ENCODE measurements around the gene LPCAT4. TPM values are rescaled to one million over a fixed set of nuclear protein-coding genes. Genes with fewer than 3 reads are reported as not detected.

LPCAT4 gene
- total and polyA plus RNA-seq, 9 of the 15 experiments (the other 6 are each of a cell fraction or from before 2014, with no cell fraction given) = 7.3 to 34.3 (median 14.4) TPM

DNA sequence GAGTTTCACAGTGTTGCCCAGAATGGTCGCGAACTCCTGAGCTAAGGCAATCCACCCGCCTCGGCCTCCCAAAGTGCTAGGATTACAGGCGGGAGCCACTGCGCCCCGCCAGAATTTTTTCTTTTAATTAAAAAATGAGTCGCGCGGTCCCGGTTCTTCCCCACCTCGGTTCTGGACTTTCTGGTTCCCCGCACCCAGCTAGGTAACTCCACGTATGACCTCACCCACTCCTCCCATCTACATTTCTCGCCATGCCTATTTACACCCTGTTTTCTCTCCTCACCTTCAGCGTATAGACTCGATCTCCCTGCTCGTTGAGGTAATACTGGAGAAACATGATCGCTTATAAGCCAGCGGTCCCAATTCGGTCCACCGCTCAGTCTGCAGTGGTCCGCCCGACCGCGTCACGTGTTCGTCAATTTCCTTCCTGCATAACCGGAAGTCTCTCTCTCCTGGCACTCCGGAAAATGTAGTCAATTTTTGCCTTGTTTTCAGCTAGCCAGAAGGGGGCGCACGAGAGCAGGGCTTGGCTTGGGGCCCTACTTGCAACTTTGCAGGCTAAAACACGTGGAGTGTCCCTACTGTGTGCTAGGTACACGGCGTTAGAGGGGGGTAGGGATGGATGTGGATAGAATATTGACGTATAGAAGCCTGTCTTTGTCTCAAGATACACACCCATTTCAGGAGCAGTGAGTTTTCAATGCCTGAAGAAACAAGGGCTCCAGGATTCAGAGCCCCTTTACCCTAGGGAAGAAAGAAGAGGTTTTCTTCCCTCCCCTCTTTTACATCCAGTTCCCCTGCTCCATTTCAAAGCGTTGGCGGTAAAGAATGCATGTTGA, 24.0 kb downstream of the LPCAT4 start, which contains the start of the genes NOP10 and NUTM1 (continued):
- TF ChIP-seq ZNF121 (CRISPR knock-in tag; conservative IDR thresholded peaks at IDR 0.05) (no peak), NFE2L1 (tag; IDR thresholded peaks at IDR 0.05; ENCODE audit: borderline replicate concordance, low read depth) (no peak), FOXA3 (CRISPR knock-in tag; conservative IDR thresholded peaks at IDR 0.05 in 1 of 2, IDR thresholded peaks at IDR 0.05 in 1 of 2) (peak in 1 of 2 experiments; percentile 26; a peak in 1 of 4 replicates), DIDO1 (tag; IDR thresholded peaks at IDR 0.05; ENCODE audit: low read depth) (peak; percentile 76), TRIM24 (IDR thresholded peaks at IDR 0.05) (peak in 1 of 2 experiments; percentile 55; a peak in 3 of 4 replicates), LCOR (CRISPR knock-in tag; IDR thresholded peaks at IDR 0.05) (peak; percentile 98), ZKSCAN8 (CRISPR knock-in tag; IDR thresholded peaks at IDR 0.05) (0 out of 2 replicates have a peak, but pooled peaks have one; percentile 40), NR0B1 (IDR thresholded peaks at IDR 0.05; ENCODE audit: partially characterized antibody) (no peak), ZNF586 (CRISPR knock-in tag; conservative IDR thresholded peaks at IDR 0.05) (no peak), ARHGAP35 (IDR thresholded peaks at IDR 0.05; ENCODE audit: partially characterized antibody) (no peak), NCOA1 (IDR thresholded peaks at IDR 0.05; ENCODE audit: low read depth) (peak; percentile 67), ELK1 (CRISPR knock-in tag; IDR thresholded peaks at IDR 0.05) (no peak), POLR3G (IDR thresholded peaks at IDR 0.05; ENCODE audit: extremely low read depth, insufficient read length, insufficient replicate concordance) (no peak), BRF2 (IDR thresholded peaks at IDR 0.05; ENCODE audit: borderline replicate concordance, insufficient read depth, insufficient read length) (no peak)
- TF ChIP-seq, protein P1, sequence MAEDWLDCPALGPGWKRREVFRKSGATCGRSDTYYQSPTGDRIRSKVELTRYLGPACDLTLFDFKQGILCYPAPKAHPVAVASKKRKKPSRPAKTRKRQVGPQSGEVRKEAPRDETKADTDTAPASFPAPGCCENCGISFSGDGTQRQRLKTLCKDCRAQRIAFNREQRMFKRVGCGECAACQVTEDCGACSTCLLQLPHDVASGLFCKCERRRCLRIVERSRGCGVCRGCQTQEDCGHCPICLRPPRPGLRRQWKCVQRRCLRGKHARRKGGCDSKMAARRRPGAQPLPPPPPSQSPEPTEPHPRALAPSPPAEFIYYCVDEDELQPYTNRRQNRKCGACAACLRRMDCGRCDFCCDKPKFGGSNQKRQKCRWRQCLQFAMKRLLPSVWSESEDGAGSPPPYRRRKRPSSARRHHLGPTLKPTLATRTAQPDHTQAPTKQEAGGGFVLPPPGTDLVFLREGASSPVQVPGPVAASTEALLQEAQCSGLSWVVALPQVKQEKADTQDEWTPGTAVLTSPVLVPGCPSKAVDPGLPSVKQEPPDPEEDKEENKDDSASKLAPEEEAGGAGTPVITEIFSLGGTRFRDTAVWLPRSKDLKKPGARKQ (CRISPR knock-in tag; IDR thresholded peaks at IDR 0.05) = no peak

Measured in K562 (cell line).